CD4-positive, CD25-positive, alpha-beta regulatory T cell (primary cell): ENCODE data around the gene MARF1. TPM values are rescaled to one million over a fixed set of nuclear protein-coding genes. Genes with fewer than 3 reads are reported as not detected.

Experiments
- ATAC-seq, 2 donors: fragments of 150-1000 bp; cut with Tn5 transposase; one replicate each; pipeline ENCODE4 v1.10.0; 2021; ENCODE audit warnings: low read depth in 2 of 2, moderate number of reproducible peaks in 2 of 2, moderate library complexity in 1 of 2
- DNase-seq, 3 donors: peaks; one replicate each; pipeline versions ENCODE4 v3.0.0 to v3.0.0-alpha.2; 2012 to 2022; ENCODE audit warnings: mixed read lengths in 1 of 3
- H3K27ac ChIP-seq: one replicate; pipeline ENCODE4 v1.7.0; 2013; ENCODE audit warnings: mild to moderate bottlenecking, low read length; ENCODE audit not compliant: insufficient read depth, poor library complexity, severe bottlenecking
- H3K27me3 ChIP-seq: one replicate; pipeline ENCODE4 v1.7.0; 2013; ENCODE audit warnings: low read length; ENCODE audit not compliant: control insufficient read depth, insufficient read depth
- H3K36me3 ChIP-seq: one replicate; pipeline ENCODE4 v1.7.0; 2013; ENCODE audit warnings: mild to moderate bottlenecking, low read length, moderate library complexity; ENCODE audit not compliant: control insufficient read depth, insufficient read depth
- H3K4me1 ChIP-seq: 2 replicates; pipeline ENCODE4 v1.7.0; 2013; ENCODE audit warnings: mild to moderate bottlenecking, low read length; ENCODE audit not compliant: insufficient read depth, control insufficient read depth, poor library complexity, severe bottlenecking
- H3K4me3 ChIP-seq: one replicate; pipeline ENCODE4 v1.7.0; 2013; ENCODE audit warnings: low read depth, mild to moderate bottlenecking, low read length, moderate library complexity
- H3K9me3 ChIP-seq, 2 experiments: 1 replicate in 1 of 2; 2 replicates in 1 of 2; pipeline ENCODE4 v1.7.0; 2013; ENCODE audit warnings: low read length in 2 of 2, mild to moderate bottlenecking in 1 of 2, moderate library complexity in 1 of 2; ENCODE audit not compliant: control insufficient read depth in 2 of 2
- H3K27ac Mint-ChIP-seq, 3 donors: one replicate each; pipeline ENCODE4 v1.8.0; 2020 to 2022; ENCODE audit warnings: mild to moderate bottlenecking in 3 of 3, mixed read lengths in 3 of 3, moderate library complexity in 2 of 3
- H3K27me3 Mint-ChIP-seq: one replicate; pipeline ENCODE4 v1.8.0; 2022; ENCODE audit warnings: mild to moderate bottlenecking, mixed read lengths
- H3K36me3 Mint-ChIP-seq: one replicate; pipeline ENCODE4 v1.8.0; 2020; ENCODE audit warnings: mixed read lengths
- H3K4me1 Mint-ChIP-seq, 4 donors: one replicate each; pipeline ENCODE4 v1.8.0; 2020 to 2022; ENCODE audit warnings: mixed read lengths in 4 of 4, mild to moderate bottlenecking in 1 of 4
- H3K4me3 Mint-ChIP-seq, 4 donors: one replicate each; pipeline ENCODE4 v1.8.0; 2020 to 2022; ENCODE audit warnings: mild to moderate bottlenecking in 4 of 4, mixed read lengths in 4 of 4, moderate library complexity in 3 of 4
- H3K9me3 Mint-ChIP-seq, 7 donors: one replicate each; pipeline ENCODE4 v1.8.0; 2020 to 2022; ENCODE audit warnings: mixed read lengths in 7 of 7, mild to moderate bottlenecking in 3 of 7, moderate library complexity in 2 of 7
- polyA plus RNA-seq, 4 donors: library from polyadenylated mRNA; unstranded; fragments of 300-500 nt; fragmentation: Illumina TruSeq; gene quantifications; one replicate each; pipeline ENCODE4 v1.2.3, GENCODE V29; 2021
- total RNA-seq: library from RNA; stranded (reverse); gene quantifications from one replicate; pipeline ENCODE4 v1.2.3, GENCODE V29; 2022

MARF1 gene
- total and polyA plus RNA-seq, 5 donors from 2014 or later: 13.7 to 208 (median 17.7) TPM

- no peak overlapping the region for H3K4me3 ChIP-seq
- no peaks in the 10 kb centered on the region for H3K4me1 ChIP-seq
- Mint-ChIP-seq H3K4me1 (no peaks in the 10 kb centered on the region), H3K9me3 (peaks cover 0 to 2% (median 0%) of the 10 kb centered on the region in 7 donors), H3K27ac (no peak overlapping the region), H3K36me3 (no peaks in the 10 kb centered on the region), H3K27me3 (no peaks in the 10 kb centered on the region), H3K4me3 (no peak overlapping the region)
- H3K9me3 ChIP-seq: no peaks in the 10 kb centered on the region
- H3K36me3 ChIP-seq: no peaks in the 10 kb centered on the region
- no peaks in the 10 kb centered on the region for H3K27me3 ChIP-seq
- DNase-seq: no peak
- H3K27ac ChIP-seq: no peak overlapping the region
- ATAC-seq: no peak
These were observed 97.4 kb downstream of the MARF1 start for GRCh38 chr16:15545544-15545943.

GRCh38 chr16:15544405-15544804, 98.5 kb downstream of the MARF1 start:
- Mint-ChIP-seq H3K4me1 (no peaks in the 10 kb centered on the region), H3K27ac (no peak overlapping the region), H3K9me3 (peaks cover 0 to 2% (median 0%) of the 10 kb centered on the region in 7 donors), H3K36me3 (no peaks in the 10 kb centered on the region), H3K27me3 (no peaks in the 10 kb centered on the region), H3K4me3 (no peak overlapping the region)
- no peak for ATAC-seq
- no peaks in the 10 kb centered on the region for H3K9me3 ChIP-seq
- H3K36me3 ChIP-seq: no peaks in the 10 kb centered on the region
- no peaks in the 10 kb centered on the region for H3K27me3 ChIP-seq
- H3K4me1 ChIP-seq: no peaks in the 10 kb centered on the region
- H3K4me3 ChIP-seq: no peak overlapping the region
- no peak for DNase-seq
- H3K27ac ChIP-seq: no peak overlapping the region

Other genes with a start within 250 kb of the MARF1 start
- not detected for gene MPV17L, start 247.4 kb downstream of the MARF1 start, total RNA-seq
- gene MPV17L, start 247.4 kb downstream of the MARF1 start, polyA plus RNA-seq: not detected
- gene BMERB1, start 208.6 kb downstream of the MARF1 start, total RNA-seq: 3.4 TPM
- 1 to 10 TPM; 2.2 to 4.2 (median 3.3) TPM for gene BMERB1, start 208.6 kb downstream of the MARF1 start, polyA plus RNA-seq
- 146 TPM for gene NDE1, start 7.1 kb upstream of the MARF1 start, total RNA-seq
- gene NDE1, start 7.1 kb upstream of the MARF1 start, polyA plus RNA-seq: 10 to 100 TPM; 32.5 to 44.6 (median 42.5) TPM
- gene MYH11, start 213.9 kb upstream of the MARF1 start, total RNA-seq: not detected
- under 1 TPM; 0.15 to 0.67 (median 0.43) TPM for gene MYH11, start 213.9 kb upstream of the MARF1 start, polyA plus RNA-seq
- gene CEP20, start 245.4 kb upstream of the MARF1 start, total RNA-seq: 14.8 TPM
- 10 to 100 TPM; 29.0 to 33.5 (median 31.6) TPM for gene CEP20, start 245.4 kb upstream of the MARF1 start, polyA plus RNA-seq